Esophagus squamous epithelium (tissue), 5 donors: ENCODE data around the gene ACAP2. TPM values are rescaled to one million over a fixed set of nuclear protein-coding genes. Genes with fewer than 3 reads are reported as not detected.

Experiments used
- DNase-seq: peaks from one replicate; lab custom pipeline; 2025; lab: John Stamatoyannopoulos, UW
- H3K27ac ChIP-seq, 4 donors: fragments of 200-600 bp; sonication (generic); one replicate each; pipeline ENCODE4 v1.5.1; 2016 to 2019; ENCODE audit warnings: mild to moderate bottlenecking in 1 of 4
- H3K27me3 ChIP-seq, 4 donors: fragments of 200-600 bp; sonication (generic); 1 replicate in 3 of 4; 2 replicates in 1 of 4; pipeline versions ENCODE4 v1.5.1 to v1.6.0; 2017 to 2021; ENCODE audit warnings: antibody characterized with exemption in 1 of 4
- H3K36me3 ChIP-seq, 3 donors: fragments of 200-600 bp; sonication (generic); one replicate each; pipeline ENCODE4 v1.5.1; 2016 to 2019
- H3K4me1 ChIP-seq, 3 donors: fragments of 200-600 bp; sonication (generic); one replicate each; pipeline ENCODE4 v1.5.1; 2017 to 2019
- H3K4me3 ChIP-seq, 4 donors: fragments of 200-600 bp; sonication (generic); 1 replicate in 3 of 4; 2 replicates in 1 of 4; pipeline ENCODE4 v1.5.1; 2016 to 2019; ENCODE audit warnings: mild to moderate bottlenecking in 2 of 4, moderate library complexity in 1 of 4
- H3K9me3 ChIP-seq, 3 donors: fragments of 200-600 bp; sonication (generic); one replicate each; pipeline ENCODE4 v1.5.1; 2016 to 2019
- POLR2A ChIP-seq, 4 donors: fragments of 450-650 bp; IDR thresholded peaks; one replicate each; pipeline ENCODE4 v1.6.1; 2017; ENCODE audit warnings: antibody characterized with exemption in 4 of 4, mild to moderate bottlenecking in 4 of 4, moderate library complexity in 3 of 4
- WGBS, 2 donors: methylation state at CpG; one replicate each; pipeline ENCODE4 v1.1.5; 2018; 5-methylcytosine and 5-hydroxymethylcytosine counted together
- intact Hi-C: fragments of 100-400 bp; cut with DNase I; formaldehyde crosslinking; loops from one replicate; pipeline ENCODE4 v1.15.0; 2022
- total RNA-seq, 4 donors: library from RNA; depleted of rRNA; stranded (reverse); fragments of >200 nt; gene quantifications; one replicate each; pipeline ENCODE4 v1.1.0, GENCODE V29; 2016
- TF ChIP-seq, protein P1 (sequence below), 6 experiments: fragments of 450-650 bp in 4 of 6; fragments of 200-600 bp in 2 of 6; sonication (generic) in 2 of 6; IDR thresholded peaks; one replicate each; pipeline ENCODE4 v1.5.1; 2016 to 2019; ENCODE audit warnings: antibody characterized with exemption in 6 of 6, mild to moderate bottlenecking in 4 of 6, moderate library complexity in 4 of 6
- donor health status: DM: yes; HTN: yes; CAD: no.

Gene ACAP2
- total RNA-seq, 4 donors from 2014 or later = 46.7 to 71.5 (median 50.8) TPM

DNA sequence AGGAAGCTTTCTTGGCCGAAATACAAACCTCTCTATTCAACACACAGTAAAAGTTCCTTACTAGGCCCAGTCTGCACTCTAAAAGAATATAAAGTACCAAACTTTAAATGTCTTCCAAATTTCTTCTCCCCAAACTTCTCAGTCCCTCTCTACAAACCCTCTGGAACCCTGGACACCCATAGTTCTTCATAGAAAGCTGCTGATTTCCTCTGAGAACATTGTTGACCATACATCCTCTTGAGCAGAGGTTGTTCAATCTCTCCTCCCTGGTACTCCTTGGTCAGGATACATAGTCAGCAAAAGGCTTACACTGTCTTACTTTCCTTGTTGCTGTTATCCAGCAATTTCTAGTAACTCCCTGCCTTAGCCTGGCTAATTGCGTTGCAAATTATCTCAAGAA is 3.1 kb upstream of the ACAP2 start:
- H3K27me3 ChIP-seq = no peaks in the 10 kb centered on the region
- no peak for DNase-seq
- H3K27ac ChIP-seq = no peak overlapping the region
- H3K9me3 ChIP-seq = no peaks in the 10 kb centered on the region
- intact Hi-C loops = no loop called here
- peaks cover 9 to 27% (median 10%) of the 10 kb centered on the region in 3 donors for H3K4me1 ChIP-seq
- 84 to 85% methylated on average over 2 of the region's 2 CpGs for WGBS, 2 donors
- no peak overlapping the region for H3K4me3 ChIP-seq
- TF ChIP-seq POLR2A (IDR thresholded peaks at IDR 0.05) = no peak
- TF ChIP-seq, protein P1, sequence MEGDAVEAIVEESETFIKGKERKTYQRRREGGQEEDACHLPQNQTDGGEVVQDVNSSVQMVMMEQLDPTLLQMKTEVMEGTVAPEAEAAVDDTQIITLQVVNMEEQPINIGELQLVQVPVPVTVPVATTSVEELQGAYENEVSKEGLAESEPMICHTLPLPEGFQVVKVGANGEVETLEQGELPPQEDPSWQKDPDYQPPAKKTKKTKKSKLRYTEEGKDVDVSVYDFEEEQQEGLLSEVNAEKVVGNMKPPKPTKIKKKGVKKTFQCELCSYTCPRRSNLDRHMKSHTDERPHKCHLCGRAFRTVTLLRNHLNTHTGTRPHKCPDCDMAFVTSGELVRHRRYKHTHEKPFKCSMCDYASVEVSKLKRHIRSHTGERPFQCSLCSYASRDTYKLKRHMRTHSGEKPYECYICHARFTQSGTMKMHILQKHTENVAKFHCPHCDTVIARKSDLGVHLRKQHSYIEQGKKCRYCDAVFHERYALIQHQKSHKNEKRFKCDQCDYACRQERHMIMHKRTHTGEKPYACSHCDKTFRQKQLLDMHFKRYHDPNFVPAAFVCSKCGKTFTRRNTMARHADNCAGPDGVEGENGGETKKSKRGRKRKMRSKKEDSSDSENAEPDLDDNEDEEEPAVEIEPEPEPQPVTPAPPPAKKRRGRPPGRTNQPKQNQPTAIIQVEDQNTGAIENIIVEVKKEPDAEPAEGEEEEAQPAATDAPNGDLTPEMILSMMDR (IDR thresholded peaks at IDR 0.05) = no peak
- H3K36me3 ChIP-seq = no peaks in the 10 kb centered on the region

DNA sequence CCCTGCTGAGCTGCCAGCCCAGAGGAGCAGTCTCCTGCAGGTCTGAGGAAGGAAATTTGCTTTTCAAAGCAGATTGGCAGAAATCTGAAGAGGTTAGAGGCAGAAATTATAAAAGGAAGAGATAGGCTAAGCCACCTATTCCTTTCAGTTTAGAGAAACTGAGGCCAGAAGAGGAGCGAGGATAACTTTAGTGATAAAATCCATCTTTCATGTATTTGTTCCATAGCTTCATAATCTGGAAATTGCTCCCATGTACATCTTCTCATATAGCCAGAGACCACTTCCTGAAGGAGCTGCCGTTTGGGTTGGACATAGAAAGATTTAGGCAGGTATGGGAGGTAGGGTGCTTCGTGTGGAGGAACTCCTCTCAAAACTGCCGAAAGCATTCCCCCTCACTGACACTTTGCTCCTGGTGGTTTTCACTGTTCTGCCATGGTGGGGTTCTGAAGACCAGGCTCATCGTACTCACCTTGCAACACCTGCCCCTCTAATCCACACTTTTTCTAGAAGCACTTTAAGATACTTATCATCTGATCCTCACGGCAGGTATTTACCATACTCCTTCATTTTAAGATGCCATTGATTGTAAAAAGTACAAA is 670 bp upstream of the ACAP2 start:
- peak overlapping the region in 3 of 4 donors; percentile 33 to 94 (median 93) for H3K4me3 ChIP-seq
- H3K4me1 ChIP-seq = peaks cover 6 to 41% (median 22%) of the 10 kb centered on the region in 3 donors
- H3K36me3 ChIP-seq = no peaks in the 10 kb centered on the region
- H3K27me3 ChIP-seq = no peaks in the 10 kb centered on the region
- H3K9me3 ChIP-seq = no peaks in the 10 kb centered on the region
- intact Hi-C loops = no loop called here
- TF ChIP-seq, protein P1 (IDR thresholded peaks at IDR 0.05) = no peak
- no peak for TF ChIP-seq POLR2A (IDR thresholded peaks at IDR 0.05)
- no peak for DNase-seq
- peak overlapping the region; percentile 73 to 87 (median 77) for H3K27ac ChIP-seq
- 18% methylated on average over 5 to 6 of the region's 6 CpGs for WGBS, 2 donors

DNA sequence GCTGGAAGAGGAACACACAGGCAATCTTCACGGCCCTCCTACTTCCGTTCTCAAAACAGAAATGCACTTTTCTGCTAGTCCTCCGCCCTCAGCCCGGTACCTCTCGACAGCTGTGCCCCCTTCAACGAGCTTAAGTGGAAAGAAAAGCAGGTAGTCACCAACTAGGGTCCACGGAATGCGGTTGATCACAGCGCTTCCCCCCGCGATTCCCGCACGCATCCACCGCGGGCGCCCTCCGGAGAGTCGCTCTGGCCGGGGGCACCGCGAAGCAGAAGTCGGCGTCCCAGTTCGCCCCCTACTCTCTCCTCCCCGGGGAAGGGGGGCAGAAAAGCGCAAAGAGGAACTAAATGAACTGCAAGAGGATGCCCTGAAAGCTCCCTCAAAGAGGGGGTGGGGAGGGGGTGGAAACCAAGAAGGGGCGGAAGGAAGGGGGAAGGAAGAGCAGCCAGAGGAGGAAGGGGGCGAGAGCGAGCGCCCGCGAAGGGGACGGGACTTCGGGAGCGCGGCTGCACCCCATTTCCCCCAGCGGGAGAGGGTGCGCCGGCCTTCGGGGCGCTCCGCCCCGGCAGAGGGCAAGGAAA is 738 bp downstream of the ACAP2 start:
- no peak for DNase-seq
- WGBS, 2 donors = 0% methylated on average over 22 to 29 of the region's 43 CpGs
- intact Hi-C loops = no loop called here
- TF ChIP-seq POLR2A (IDR thresholded peaks at IDR 0.05) = no peak
- TF ChIP-seq, protein P1 (IDR thresholded peaks at IDR 0.05) = no peak
- Histone ChIP-seq H3K4me1 (peaks cover 6 to 48% (median 22%) of the 10 kb centered on the region in 3 donors), H3K27ac (peak overlapping the region; percentile 96 to 99 (median 98)), H3K27me3 (no peaks in the 10 kb centered on the region), H3K36me3 (no peaks in the 10 kb centered on the region), H3K4me3 (peak overlapping the region; percentile 93 to 100 (median 94)), H3K9me3 (no peaks in the 10 kb centered on the region)

DNA sequence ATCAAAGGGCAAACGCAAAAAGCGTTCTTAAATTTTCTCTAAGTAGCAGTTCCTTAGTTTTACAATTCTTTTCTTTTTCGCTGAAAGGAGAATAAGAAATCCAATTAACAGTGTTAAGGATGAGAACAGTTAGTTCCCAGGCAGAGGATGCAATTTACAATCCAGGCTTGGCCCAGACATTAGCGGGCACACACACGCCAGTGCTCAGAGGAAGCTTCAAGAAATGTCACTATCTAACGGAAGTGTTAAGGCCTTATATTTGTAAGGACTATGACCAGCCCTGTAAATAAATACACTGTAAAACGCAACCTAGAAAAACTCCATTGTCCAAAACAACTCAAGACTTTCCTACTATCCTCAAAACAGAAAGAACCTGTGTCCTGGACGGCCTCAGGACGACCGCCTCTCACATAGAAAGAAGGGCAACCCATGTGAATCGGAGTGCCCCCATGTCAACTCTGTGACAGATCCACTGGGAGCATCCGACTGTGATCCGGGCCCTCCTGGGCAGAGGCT is 1.3 kb downstream of the ACAP2 start:
- 4 to 6% methylated on average over 12 to 13 of the region's 13 CpGs for WGBS, 2 donors
- H3K4me1 ChIP-seq = peaks cover 6 to 48% (median 22%) of the 10 kb centered on the region in 3 donors
- H3K9me3 ChIP-seq = no peaks in the 10 kb centered on the region
- peak overlapping the region; percentile 96 to 99 (median 98) for H3K27ac ChIP-seq
- TF ChIP-seq POLR2A (IDR thresholded peaks at IDR 0.05) = no peak
- TF ChIP-seq, protein P1 (IDR thresholded peaks at IDR 0.05) = no peak
- H3K4me3 ChIP-seq = peak overlapping the region; percentile 93 to 100 (median 94)
- H3K27me3 ChIP-seq = no peaks in the 10 kb centered on the region
- no peaks in the 10 kb centered on the region for H3K36me3 ChIP-seq
- intact Hi-C loops = no loop called here
- no peak for DNase-seq

DNA sequence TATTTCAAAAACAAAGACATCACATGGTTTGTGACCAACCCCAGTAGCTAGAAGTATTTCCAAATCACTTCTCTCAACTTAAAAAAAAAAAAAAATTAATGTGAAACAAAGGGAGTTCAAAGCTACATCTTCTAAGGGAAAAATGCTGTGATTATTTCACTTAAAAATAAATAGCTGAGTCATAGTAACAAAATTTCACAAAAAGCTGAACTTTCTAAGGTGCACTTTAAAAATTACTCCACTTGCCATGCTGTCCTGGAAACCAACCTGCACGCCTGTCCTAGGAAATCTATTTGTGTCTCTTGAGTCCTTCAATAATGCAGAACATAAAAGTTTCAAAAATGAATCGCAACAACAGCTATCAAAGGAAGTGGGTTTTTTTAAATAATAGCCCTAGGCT is 1.8 kb downstream of the ACAP2 start:
- WGBS, 2 donors = 19 to 29% methylated on average over 2 of the region's 2 CpGs
- Histone ChIP-seq H3K36me3 (no peaks in the 10 kb centered on the region), H3K4me3 (peak overlapping the region; percentile 93 to 100 (median 94)), H3K9me3 (no peaks in the 10 kb centered on the region), H3K27me3 (no peaks in the 10 kb centered on the region), H3K27ac (peak overlapping the region in 3 of 4 donors; percentile 96 to 99 (median 99)), H3K4me1 (peaks cover 6 to 48% (median 22%) of the 10 kb centered on the region in 3 donors)
- intact Hi-C loops = no loop called here
- DNase-seq = no peak
- TF ChIP-seq, protein P1 (IDR thresholded peaks at IDR 0.05) = no peak
- no peak for TF ChIP-seq POLR2A (IDR thresholded peaks at IDR 0.05)
